Islet of Langerhans (tissue), 1 donor: ENCODE data around the gene SUSD6.
"Not testable (repeated sequence)": the region's sequence is repeated elsewhere in the genome, so short reads cannot be mapped to it uniquely, and the experiment has no call there.

ENCODE experiments used
- FAIRE-seq: peaks from one replicate; lab custom pipeline; 2011; peaks lifted over from hg19 to GRCh38; lab: Jason Lieb, UNC

SUSD6 gene

DNA sequence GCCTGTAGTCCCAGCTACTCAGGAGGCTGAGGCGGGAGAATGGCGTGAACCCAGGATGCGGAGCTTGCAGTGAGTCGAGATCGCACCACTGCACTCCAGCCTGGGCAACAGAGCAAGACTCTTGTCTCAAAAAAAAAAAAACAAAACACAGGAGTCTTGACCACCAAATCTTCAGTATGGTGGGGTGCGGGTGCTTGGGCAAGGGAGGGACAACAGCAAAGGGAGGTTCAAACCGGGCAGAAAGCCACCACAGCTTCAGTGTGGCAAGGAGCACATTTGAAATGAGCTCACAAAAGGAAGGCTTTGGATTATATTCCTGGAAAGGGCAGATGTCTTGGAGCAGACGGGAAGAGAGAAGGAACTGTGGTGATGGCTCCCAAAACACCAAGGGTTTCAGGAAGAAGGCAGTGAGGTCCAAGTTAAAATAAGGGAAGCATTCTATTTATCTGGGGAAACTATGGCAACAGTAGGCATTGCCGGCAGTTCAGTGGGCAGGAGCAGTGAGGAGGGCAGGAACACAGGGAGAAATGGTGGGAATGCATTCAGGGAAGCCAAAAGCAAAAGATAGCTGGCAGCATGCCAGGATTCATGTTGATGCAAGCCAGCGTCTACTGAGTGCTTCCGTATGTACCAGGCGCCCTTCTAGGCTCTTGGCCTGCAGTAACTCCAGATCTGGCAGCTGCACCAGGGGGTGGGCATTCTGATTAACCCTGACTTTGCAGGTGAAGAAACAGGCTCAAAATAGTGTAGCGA lies 104.5 kb downstream of the SUSD6 start:
- no peak for FAIRE-seq

DNA sequence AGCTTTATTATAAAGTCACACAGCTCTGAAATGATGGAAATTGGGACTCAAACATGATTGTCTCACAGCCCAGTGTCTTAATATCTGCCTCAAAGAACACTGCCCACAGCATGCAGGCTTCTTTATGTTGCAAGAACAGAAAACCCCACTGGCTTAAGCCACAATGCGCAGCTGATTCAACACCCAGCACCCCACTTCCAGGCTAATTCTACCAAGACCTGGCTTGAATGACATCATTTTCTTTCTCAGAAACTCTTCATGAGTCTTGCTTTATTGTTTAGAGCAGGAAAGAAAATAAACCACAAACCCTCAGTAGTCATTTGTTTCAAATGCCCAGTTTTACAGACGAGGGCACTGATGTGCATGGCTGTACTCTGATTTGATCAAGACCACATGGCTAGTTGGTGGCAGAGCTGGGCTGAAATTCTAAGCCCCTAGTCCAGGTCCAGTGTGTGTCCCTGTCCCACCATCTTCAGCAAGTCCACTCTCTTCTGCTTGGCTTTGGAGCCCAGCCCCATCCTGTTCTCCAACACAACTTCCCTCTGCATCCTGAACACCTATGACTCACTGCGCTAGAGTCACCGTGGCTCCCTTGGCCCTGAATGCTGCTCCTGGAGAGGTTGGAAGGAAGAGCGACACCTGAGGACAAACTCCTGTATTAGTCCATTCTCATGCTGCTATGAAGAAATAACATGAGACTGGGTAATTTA lies 105.2 kb downstream of the SUSD6 start:
- FAIRE-seq, result no peak

DNA sequence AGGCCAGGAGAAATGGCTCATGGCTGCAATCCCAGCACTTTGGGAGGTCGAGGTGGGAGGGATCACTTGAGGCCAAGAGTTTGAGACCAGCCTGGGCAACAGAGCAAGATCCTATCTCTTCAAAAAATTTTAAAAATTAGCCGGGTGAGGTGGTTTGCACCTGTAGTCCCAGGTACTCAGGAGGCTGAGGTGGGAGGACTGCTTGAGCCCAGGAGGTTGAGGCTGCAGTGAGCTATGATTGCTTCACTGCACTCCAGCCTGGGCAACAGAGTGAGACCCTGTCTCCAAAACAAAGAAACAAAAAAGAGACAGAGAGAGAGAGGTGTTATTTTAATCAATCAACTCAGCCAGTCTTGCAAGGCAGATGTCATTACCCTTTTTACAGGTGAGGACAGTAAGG lies 107.2 kb downstream of the SUSD6 start:
- not testable (repeated sequence) for FAIRE-seq

DNA sequence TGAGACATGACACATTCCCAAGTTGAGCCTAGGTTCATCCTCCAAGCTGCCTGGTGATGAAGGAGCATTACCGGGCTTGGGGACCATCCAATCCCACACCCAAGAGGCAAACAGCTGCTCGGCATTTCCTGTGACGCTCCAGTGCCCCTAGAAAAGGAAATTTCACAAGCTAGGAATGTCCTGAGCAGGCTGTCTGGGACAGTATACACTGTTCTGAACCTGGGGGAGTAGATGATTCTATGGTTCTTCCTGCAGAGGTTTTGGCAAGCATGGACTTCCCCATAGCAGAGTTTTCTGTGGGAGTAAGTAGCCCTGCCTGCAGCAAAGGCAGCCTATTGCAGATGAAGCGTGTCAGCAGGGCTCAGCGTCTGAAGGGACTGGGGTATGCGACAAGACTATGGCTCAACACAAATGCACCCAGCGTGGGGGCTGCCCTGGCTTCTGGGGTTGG lies 108.1 kb downstream of the SUSD6 start:
- FAIRE-seq, result no peak

DNA sequence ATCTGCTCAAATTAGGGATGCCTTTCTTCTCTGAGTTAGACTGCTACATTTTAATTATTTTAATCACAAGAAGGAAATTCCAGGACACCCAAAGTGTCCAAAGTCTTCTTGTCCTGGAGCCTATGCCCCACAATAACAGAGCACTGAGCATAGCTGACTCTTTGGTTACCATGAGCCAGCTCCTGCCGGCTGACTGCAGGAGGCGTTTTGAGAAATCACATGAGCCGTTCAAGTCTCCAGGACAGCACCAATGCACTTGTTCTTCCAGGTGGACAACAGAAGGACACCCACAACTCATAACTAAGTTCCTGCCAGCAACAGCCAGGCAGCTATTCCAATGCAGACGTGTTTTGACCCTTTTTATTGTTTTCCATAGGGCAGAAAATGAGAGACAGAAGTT lies 109.5 kb downstream of the SUSD6 start:
- no peak for FAIRE-seq

DNA sequence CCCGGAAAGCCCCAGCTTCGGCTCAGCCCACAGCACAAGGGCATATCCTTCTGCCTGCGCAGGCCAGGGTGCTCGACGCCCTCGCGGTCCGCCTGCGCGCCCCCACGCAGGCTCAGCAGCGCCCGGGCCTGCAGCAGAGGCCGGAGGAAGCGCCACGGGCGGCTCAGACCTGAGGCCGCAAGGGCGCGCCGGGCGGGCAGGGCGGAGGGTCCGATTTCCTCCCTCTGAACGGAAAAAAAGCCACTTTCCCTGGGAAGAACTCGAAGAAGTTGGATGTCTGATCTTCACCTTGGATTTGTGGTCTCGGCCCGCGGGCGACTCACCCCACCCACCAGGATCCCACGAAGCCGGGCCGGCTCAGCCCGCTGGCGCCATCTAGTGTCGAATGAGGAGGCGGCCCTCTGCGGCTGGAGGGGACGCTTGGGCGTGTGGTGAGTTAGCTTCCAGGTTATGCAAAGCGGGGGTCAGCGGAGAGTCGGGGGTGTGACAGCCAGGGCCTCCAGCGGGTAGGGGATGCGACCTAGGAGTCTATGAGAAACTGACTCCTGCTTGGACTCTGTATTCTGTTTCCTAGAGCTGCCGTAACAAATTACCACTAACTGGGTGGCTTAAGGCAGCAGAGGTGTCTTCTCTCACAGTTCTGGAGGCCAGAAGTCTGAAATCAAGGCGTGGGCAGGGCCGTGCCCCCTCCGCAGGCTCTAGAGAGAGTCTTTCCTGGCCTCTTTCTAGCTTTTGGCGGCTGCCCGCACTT lies 115.5 kb downstream of the SUSD6 start:
- FAIRE-seq, result no peak

DNA sequence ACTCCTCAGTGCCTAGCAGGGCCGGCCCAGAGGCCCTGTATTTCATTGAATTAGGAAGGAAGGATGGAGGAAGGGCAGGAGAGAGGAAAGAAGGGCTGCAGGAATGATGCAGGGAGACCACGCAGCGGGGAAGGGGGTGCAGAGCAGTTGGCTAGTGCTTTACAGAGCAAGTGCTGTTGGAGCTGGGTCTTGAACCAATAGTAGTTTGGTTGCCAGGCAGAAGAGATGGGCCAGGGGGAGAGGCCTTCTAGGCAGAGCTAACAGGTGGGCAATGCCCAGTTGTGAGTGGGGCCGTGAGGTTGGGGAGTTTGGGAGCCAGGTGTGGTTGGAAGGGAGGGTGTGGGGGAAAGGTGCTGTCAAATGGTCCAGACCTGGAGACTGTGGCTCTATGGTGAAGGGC lies 116.5 kb downstream of the SUSD6 start:
- no peak for FAIRE-seq

DNA sequence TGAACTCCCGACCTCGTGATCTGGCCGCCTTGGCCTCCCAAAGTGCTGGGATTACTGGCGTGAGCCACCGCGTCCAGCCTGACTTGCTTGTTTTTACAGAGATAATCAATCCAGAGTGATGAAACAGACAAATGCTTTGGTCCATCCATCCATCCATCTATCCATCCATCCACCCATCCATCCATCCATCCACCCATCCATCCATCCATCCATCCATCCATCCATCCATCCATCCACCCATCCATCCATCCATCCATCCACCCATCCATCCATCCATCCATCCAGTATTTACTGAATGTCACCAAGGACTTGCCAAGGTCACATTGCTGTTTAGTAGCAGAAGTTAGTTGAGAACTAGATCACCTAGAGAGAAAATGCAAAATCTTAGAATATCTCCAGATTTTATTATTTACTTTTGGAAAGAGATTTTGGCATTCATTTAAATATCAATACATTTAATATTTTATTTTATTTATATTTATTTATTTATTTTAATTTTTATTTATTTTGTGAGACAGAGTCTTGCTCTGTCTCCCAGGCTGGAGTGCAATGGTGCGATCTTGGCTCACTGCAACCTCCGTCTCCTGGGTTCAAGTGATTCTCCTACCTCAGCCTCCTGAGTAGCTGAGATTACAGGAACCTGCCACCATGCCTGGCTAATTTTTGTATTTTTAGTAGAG lies 120.7 kb downstream of the SUSD6 start:
- FAIRE-seq, result not testable (repeated sequence)

DNA sequence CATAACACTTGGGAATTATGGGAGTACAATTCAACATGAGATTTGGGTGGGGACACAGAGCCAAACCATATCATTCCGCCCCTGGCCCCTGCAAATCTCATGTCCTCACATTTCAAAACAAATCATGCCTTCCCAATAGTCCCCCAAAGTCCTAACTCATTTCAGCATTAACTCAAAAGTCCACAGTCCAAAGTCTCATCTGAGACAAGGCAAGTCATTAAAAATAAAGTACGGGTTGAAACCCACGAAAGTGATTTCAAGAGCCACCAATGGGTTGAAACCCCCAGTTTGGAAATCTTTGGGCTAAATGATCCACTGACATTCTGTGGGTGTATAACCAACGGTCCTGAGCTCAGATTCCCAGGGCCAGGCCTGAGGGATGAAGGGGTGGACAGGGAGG lies 125.0 kb downstream of the SUSD6 start:
- not testable (repeated sequence) for FAIRE-seq

DNA sequence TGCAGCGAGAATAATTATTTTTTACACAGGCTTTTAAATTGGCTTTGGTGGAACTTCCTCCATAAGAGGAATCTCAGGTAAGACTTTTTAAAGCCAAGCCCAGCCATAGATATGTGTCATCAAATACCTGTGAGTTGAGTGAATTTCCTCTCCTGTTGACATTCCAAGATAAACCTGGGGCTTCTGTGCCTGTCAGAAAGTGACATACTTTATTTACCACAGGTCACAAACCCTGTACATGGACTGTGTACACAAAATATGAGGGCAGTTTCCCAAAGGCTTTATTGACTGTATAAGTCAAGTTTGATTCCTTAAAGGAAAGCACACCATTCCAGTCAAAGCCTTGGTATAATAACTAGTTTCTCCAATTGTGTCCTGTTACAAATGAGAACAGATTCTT lies 129.7 kb downstream of the SUSD6 start:
- FAIRE-seq, result no peak

DNA sequence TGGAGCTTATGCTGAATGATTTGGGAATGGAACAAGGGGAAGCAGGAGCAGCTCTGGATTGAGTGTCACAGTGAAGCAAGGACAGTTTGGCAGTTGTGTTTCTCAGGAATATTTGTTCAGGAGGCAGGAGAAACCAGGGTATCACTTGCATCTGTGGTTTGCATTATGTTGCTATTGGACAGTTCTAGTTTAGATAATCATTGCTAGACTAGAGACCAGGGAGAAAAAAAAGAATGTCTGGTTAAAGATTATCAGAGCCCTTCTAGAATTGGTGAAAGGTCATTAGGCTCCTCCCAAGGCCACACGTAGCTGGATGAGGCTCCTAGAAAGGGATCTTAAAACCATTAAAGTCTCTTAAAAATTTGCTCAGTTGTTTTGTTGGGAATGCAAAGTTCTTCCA lies 138.6 kb downstream of the SUSD6 start:
- no peak for FAIRE-seq

DNA sequence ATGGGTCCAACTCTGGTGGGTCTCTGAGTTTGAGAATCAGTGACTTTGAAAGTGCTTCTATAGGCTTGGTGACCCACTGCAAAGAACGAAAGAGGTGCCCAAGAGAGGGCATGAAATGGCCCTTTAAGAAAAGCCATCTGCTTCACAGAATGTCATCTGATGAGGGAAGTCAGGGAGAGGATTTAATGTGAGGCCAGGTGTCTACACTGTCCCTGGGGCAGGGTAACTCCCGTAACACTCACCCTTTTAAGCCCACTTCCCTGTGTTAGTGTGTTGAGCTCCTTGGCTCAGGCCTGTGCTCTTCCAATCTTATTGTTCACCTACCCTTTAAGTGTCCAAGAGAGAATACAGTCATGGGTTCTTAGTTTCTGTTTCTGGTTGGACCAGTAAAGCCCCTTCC lies 139.1 kb downstream of the SUSD6 start:
- no peak for FAIRE-seq

DNA sequence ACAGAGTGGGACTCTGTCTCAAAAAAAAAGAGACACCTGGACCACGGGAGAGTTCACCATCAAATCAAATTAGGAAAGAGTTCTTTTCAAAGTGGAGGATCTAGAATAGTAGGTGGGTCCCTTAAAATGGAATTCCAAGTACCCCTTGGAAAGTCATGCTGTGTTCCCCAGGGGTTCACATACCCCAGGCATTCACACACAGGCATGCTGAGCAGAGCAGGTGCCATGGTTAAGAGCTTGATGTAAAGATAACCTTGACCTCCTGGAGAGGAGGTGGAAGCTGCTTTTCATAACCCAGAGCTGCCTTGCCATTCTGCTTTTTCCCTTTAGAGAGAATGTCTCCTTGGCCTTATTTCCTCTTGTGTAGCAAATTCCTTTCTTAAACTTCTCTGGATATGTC lies 141.4 kb downstream of the SUSD6 start:
- FAIRE-seq, result no peak

DNA sequence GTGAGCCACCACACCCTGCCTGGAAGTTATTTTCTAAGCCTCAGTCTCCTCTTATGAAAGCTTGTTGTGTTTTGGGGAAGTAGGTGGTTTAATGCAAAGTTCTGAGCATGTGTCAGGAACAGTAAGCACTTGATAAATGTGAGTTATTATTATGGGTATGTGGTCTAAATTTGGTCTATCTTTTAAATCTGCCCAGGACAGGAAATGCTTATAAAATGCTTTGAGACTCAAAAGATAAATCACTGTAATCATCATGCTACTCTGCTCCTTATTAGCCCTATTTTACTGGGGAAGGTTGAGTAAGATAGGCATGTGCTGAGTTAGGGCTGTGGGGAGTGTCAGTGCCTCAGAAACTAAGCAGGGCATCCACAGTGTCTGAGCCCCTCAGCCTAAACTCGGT lies 142.5 kb downstream of the SUSD6 start:
- FAIRE-seq, result no peak

DNA sequence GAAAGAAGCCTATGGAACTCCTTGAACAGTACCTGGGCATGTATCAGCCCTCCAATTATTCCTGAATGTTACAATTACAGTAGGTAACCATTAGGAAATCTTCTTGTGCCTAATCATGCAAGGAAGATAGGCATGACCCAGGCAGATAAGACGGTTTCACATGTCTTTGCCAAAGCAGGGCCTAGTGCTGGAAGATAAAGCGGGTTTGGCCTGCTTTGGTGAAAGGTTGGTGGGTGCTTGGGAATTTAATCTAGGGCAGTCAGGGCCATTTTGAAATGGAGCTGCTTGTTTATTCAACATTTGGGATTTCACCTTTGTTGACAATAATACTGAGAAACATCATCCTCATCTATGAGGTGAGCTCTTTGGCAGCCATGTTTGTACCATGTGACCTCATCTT lies 143.1 kb downstream of the SUSD6 start:
- no peak for FAIRE-seq

DNA sequence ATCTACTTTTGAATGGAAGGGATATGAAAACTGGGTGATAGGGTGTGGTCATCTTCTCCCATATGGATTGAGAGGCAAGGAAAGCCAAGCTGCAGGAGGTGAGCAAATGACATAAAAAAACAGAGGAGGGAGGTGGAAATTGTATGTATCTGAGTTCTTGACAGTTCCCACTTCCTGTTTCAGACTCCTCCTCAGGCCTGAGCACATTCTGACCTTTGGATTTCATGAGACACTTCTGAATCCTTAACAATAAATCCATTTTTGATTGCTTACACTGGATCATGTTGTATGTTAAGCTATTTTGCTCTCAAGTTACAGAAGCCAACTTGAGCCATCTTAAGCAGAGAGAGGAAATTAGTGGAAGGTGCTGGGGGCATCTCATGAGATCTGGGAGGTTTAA lies 143.9 kb downstream of the SUSD6 start:
- no peak for FAIRE-seq

DNA sequence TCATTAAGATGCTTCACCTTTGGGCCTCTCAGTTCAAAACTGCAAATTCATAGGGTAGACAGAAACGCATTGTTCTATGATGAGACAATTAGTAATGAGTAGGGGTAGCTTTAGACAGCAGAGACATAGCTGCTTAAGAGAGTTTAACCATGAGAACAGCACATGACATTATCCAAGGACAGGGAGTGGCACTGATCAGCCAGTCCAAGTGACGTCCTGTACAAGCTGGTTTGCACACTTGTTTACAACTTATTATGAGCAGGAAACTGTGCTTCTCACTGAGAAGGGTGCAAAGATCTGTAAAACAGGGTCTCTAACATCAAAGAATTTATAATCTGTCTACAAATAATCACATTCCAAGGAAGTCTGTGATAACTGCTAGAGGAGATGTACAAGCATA lies 144.4 kb downstream of the SUSD6 start:
- FAIRE-seq, result no peak

DNA sequence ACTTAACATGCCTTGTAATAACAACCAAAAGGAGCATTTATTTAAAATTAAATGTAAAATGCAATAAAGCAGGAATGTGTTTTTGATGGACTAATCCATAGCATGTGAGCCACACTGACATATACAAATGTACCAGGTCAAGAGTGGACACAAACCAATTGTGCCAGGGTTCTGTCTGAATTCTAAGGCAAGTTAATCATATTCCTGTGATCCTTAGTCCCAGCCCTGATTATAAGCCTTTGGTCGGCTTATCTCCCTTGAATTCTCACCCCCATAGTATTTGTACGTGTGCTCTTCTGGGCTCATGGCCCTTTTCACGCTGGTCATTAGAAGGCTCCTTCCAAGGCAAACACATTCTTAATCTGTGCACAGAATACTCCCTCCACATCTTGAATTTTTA lies 144.9 kb downstream of the SUSD6 start:
- FAIRE-seq, result no peak

DNA sequence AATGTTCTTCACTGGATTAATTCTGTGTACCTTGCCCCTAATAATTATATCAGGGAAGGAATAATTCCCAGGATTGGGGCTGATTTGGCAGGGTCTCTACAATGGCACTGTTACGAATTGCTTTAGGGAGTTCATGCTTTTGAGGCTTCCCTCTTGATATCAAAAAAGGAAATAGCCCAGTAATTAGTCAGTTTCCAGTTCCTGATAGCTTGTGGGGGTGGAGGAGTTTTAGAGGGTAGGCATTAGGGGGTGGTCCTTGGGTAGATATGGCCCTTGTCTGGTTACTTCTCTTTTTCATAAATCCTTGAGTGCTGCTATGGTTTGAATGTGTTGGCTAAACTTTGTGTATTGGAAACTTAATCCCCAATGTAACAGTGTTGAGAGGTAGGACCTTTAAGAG lies 149.4 kb downstream of the SUSD6 start:
- FAIRE-seq, result no peak

DNA sequence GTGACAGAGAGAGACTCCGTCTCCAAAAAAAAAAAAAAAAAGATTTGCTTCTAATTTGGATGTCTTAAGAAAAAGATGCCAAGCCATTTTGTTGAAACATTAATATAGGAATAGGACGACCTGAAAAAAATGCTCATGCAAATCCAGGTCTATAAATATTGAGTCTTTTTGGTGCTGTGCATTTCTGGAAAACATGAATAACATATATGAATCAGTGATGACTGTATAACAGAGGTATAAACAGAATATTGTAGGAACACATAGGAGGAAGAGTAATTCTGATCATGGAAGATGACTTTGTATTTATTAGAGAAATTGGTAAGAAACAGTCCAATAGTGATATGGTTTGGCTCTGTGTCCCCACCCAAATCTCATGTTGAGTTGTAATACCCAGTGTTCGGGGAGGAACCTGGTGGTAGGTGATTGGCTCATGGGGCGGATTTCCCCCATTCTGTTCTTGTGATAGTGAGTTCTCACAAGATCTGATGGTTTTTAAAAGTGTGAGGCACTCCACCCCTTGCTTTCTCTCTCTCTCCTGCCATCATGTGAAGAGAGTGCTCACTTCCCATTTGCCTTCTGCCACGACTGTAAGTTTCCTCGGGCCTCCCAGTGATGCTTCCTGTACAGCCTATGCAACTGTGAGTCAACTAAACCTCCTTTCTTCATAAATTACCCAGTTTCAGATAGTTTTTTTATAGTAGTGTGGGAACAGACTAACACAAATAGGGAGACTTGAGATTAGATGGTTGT lies 152.5 kb downstream of the SUSD6 start:
- FAIRE-seq, result no peak
